ENCODE measurements around the gene LDHAL6A.

DNA sequence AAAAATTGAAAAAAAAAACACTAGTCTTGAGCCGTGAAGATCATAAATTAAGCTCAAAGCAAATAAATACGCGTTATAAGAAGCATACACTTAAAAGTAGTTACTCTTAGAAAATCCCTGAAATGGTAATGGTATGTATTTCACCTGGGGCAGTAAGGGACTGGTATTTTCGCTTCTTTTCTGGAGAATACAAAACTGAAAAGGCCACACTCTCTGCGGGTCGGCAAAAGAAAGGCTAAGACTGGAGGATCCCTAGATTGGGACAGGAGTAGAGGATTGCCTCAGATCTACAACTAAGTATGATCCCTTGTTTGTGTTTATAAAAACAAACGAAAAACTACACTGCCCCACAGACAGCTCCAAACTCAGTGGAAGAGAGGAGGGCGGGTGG lies 70.5 kb downstream of the LDHAL6A start:
- TF ChIP-seq, protein P1, sequence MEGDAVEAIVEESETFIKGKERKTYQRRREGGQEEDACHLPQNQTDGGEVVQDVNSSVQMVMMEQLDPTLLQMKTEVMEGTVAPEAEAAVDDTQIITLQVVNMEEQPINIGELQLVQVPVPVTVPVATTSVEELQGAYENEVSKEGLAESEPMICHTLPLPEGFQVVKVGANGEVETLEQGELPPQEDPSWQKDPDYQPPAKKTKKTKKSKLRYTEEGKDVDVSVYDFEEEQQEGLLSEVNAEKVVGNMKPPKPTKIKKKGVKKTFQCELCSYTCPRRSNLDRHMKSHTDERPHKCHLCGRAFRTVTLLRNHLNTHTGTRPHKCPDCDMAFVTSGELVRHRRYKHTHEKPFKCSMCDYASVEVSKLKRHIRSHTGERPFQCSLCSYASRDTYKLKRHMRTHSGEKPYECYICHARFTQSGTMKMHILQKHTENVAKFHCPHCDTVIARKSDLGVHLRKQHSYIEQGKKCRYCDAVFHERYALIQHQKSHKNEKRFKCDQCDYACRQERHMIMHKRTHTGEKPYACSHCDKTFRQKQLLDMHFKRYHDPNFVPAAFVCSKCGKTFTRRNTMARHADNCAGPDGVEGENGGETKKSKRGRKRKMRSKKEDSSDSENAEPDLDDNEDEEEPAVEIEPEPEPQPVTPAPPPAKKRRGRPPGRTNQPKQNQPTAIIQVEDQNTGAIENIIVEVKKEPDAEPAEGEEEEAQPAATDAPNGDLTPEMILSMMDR (IDR thresholded peaks at IDR 0.05), result no peak
- TF ChIP-seq POLR2A (IDR thresholded peaks at IDR 0.05), result no peak

Measured in lower leg skin (tissue), 3 donors.